GM23248 (cell line): ENCODE data around the gene USP30. TPM values are rescaled to one million over a fixed set of nuclear protein-coding genes. Genes with fewer than 3 reads are reported as not detected.

Experiments
- DNase-seq: peaks from one replicate; pipeline ENCODE4 v3.0.0-alpha.2; 2015
- H2AFZ ChIP-seq: fragments of 200-600 bp; sonication (generic); 2 replicates; pipeline ENCODE4 v1.6.1; 2016; ENCODE audit warnings: antibody characterized with exemption
- H3F3A ChIP-seq: fragments of 200-600 bp; sonication (generic); 2 replicates; pipeline ENCODE4 v1.6.1; 2016; ENCODE audit warnings: mild to moderate bottlenecking, antibody characterized with exemption, mixed run types; ENCODE audit not compliant: insufficient read depth
- H3K27ac ChIP-seq: fragments of 200-600 bp; sonication (generic); 2 replicates; pipeline ENCODE4 v1.5.1; 2016; ENCODE audit warnings: mild to moderate bottlenecking
- H3K27me3 ChIP-seq: fragments of 200-600 bp; sonication (generic); replicated peaks from 2 replicates; pipeline ENCODE4 v1.6.1; 2016; ENCODE audit warnings: mild to moderate bottlenecking; ENCODE audit not compliant: insufficient read depth
- H3K36me3 ChIP-seq: fragments of 200-600 bp; sonication (generic); 2 replicates; pipeline ENCODE4 v1.6.1; 2016; ENCODE audit warnings: low read depth, mild to moderate bottlenecking
- H3K4me1 ChIP-seq: fragments of 200-600 bp; sonication (generic); 2 replicates; pipeline ENCODE4 v1.6.1; 2016; ENCODE audit warnings: mild to moderate bottlenecking; ENCODE audit not compliant: insufficient read depth
- H3K4me2 ChIP-seq: fragments of 200-600 bp; sonication (generic); one replicate; pipeline ENCODE4 v1.6.1; 2016; ENCODE audit warnings: mild to moderate bottlenecking; ENCODE audit not compliant: unreplicated experiment
- H3K4me3 ChIP-seq: fragments of 200-600 bp; sonication (generic); 2 replicates; pipeline ENCODE4 v1.5.1; 2016; ENCODE audit warnings: mild to moderate bottlenecking
- H3K79me2 ChIP-seq: fragments of 200-600 bp; sonication (generic); 2 replicates; pipeline ENCODE4 v1.6.1; 2016; ENCODE audit warnings: mild to moderate bottlenecking; ENCODE audit not compliant: insufficient read depth
- H3K9ac ChIP-seq: fragments of 200-600 bp; sonication (generic); 2 replicates; pipeline ENCODE4 v1.6.1; 2016; ENCODE audit warnings: mild to moderate bottlenecking
- H3K9me2 ChIP-seq: fragments of 200-600 bp; sonication (generic); 2 replicates; pipeline ENCODE4 v1.6.1; 2016; ENCODE audit warnings: mixed run types, mild to moderate bottlenecking, moderate library complexity; ENCODE audit not compliant: insufficient read depth
- H3K9me3 ChIP-seq: fragments of 200-600 bp; sonication (generic); one replicate; pipeline ENCODE4 v1.6.1; 2017; ENCODE audit warnings: low read depth
- H4K20me1 ChIP-seq: fragments of 200-600 bp; sonication (generic); 2 replicates; pipeline ENCODE4 v1.6.0; 2016; ENCODE audit not compliant: insufficient read depth
- EZH2 ChIP-seq: fragments of 200-600 bp; sonication (generic); IDR thresholded peaks from 2 replicates; pipeline ENCODE4 v1.6.1; 2018; ENCODE audit warnings: antibody characterized with exemption, mild to moderate bottlenecking; ENCODE audit not compliant: insufficient read depth, poor library complexity, severe bottlenecking
- EZH2phosphoT487 ChIP-seq: fragments of 200-600 bp; sonication (generic); IDR thresholded peaks from 2 replicates; pipeline ENCODE4 v1.6.1; 2018; ENCODE audit warnings: antibody characterized with exemption, moderate library complexity, mild to moderate bottlenecking, low read depth; ENCODE audit not compliant: insufficient read depth
- WGBS, 2 experiments: methylation state at CpG; one replicate each; pipeline ENCODE4 v1.1.6; 2015 to 2017; ENCODE audit warnings: low lambda C conversion rate in 2 of 2, low coverage in 1 of 2; ENCODE audit errors: missing lambda C conversion rate in 2 of 2; 5-methylcytosine and 5-hydroxymethylcytosine counted together
- in situ Hi-C: fragments of 300-500 bp; cut with MboI; formaldehyde crosslinking; loops from 2 replicates; pipeline ENCODE4 v1.15.0; 2020
- polyA plus RNA-seq: library from polyadenylated mRNA; unstranded; fragments of >200 nt; fragmentation: Nextera tagmentation; extraction: Ambion mirVana; gene quantifications from 2 replicates; pipeline ENCODE4 v1.2.1, GENCODE V29; 2016
- total RNA-seq: library from RNA; depleted of rRNA; stranded (reverse); fragments of >200 nt; shearing (Covaris generic); gene quantifications from 2 replicates; pipeline ENCODE4 v1.2.3, GENCODE V29; 2014

USP30 gene
- total and polyA plus RNA-seq, 2 experiments from 2014 or later = 6.5 to 7.5 TPM

GRCh38 chr12:109102491-109102890 is 50.1 kb downstream of the USP30 start:
- DNase-seq = no peak
- H3K9ac ChIP-seq = peak overlapping the region; percentile 61
- H3K4me1 ChIP-seq = peaks cover 25% of the 10 kb centered on the region
- peaks cover 18% of the 10 kb centered on the region for H3K36me3 ChIP-seq
- 8 to 9% methylated on average over 3 of the region's 3 CpGs for WGBS, 2 experiments
- peak overlapping the region; percentile 72 for H3K4me2 ChIP-seq
- H3K27ac ChIP-seq = peak overlapping the region; percentile 85
- no peaks in the 10 kb centered on the region for H3K9me2 ChIP-seq
- H2AFZ ChIP-seq = peak overlapping the region; percentile 26; the same call in 1 of the 2 replicates
- no peak for TF ChIP-seq EZH2phosphoT487
- TF ChIP-seq EZH2 = no peak
- H3F3A ChIP-seq = peaks cover 24% of the 10 kb centered on the region
- 0 out of 2 replicates have a peak overlapping the region, but pooled peaks have one; percentile 40 for H3K4me3 ChIP-seq
- no peaks in the 10 kb centered on the region for H3K9me3 ChIP-seq
- H3K79me2 ChIP-seq = peaks cover 24% of the 10 kb centered on the region
- no peaks in the 10 kb centered on the region for H4K20me1 ChIP-seq
- in situ Hi-C loops = no loop called here
- H3K27me3 ChIP-seq = no peaks in the 10 kb centered on the region

- peaks cover 30% of the 10 kb centered on the region for H3K36me3 ChIP-seq
Measured at GRCh38 chr12:109105176-109105575, 52.8 kb downstream of the USP30 start.

GRCh38 chr12:109109746-109110350 is 57.5 kb downstream of the USP30 start:
- no peak overlapping the region for H3K4me3 ChIP-seq
- no peaks in the 10 kb centered on the region for H3K9me2 ChIP-seq
- no peak for DNase-seq
- no peaks in the 10 kb centered on the region for H4K20me1 ChIP-seq
- peaks cover 22% of the 10 kb centered on the region for H3F3A ChIP-seq
- no peaks in the 10 kb centered on the region for H3K9me3 ChIP-seq
- peaks cover 18% of the 10 kb centered on the region; the same call in 1 of the 2 replicates for H3K36me3 ChIP-seq
- no peak overlapping the region for H2AFZ ChIP-seq
- H3K27ac ChIP-seq = peak overlapping the region; percentile 92; the same call in 1 of the 2 replicates
- H3K4me2 ChIP-seq = no peak overlapping the region
- in situ Hi-C loops = loop anchor here (10.0 kb wide), 1 partner anchor 275 kb away; no protein-coding TSS in a partner anchor
- 96 to 97% methylated on average over 6 of the region's 6 CpGs for WGBS, 2 experiments
- TF ChIP-seq EZH2 (no peak), EZH2phosphoT487 (no peak)
- H3K27me3 ChIP-seq = no peaks in the 10 kb centered on the region
- H3K4me1 ChIP-seq = peaks cover 9% of the 10 kb centered on the region
- H3K79me2 ChIP-seq = no peaks in the 10 kb centered on the region
- no peak overlapping the region for H3K9ac ChIP-seq

More at GRCh38 chr12:109105176-109105575, 52.8 kb downstream of the USP30 start:
- Histone ChIP-seq H3F3A (peaks cover 34% of the 10 kb centered on the region), H3K9ac (no peak overlapping the region), H2AFZ (no peak overlapping the region), H3K27me3 (no peaks in the 10 kb centered on the region), H3K4me2 (no peak overlapping the region), H3K27ac (no peak overlapping the region), H3K4me3 (no peak overlapping the region), H4K20me1 (no peaks in the 10 kb centered on the region), H3K9me2 (no peaks in the 10 kb centered on the region), H3K9me3 (no peaks in the 10 kb centered on the region), H3K4me1 (peaks cover 17% of the 10 kb centered on the region), H3K79me2 (peaks cover 6% of the 10 kb centered on the region)
- in situ Hi-C loops = no loop called here
- DNase-seq = no peak
- TF ChIP-seq EZH2 (no peak), EZH2phosphoT487 (no peak)
- WGBS, 2 experiments = 82 to 85% methylated on average over 5 of the region's 5 CpGs

DNA sequence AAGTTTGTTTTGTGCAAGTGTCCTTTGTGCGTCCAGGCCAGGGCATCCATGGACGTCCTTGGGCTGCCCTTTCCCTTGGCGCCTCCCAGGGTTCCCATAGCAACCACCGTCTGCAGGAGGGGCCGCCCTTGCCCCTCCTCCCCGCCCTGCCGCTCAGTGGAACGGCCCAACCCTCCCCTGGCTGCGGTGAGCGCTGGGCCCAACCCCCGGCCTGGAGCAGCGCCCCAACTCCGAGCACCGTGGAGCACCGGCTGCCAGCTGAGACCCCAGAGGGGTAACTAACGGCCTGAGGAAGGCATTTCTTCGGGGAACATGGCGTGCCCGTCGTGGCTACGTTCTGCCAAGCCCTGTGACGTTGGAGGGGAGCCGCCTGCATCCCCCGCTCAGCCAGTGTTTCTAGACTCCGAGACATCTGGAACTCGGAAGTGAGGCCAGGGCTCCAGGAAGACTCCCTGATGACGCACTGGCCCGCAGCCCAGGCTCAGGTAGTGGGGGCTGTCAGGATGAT is 58.7 kb downstream of the USP30 start:
- Histone ChIP-seq H3K27ac (peak overlapping the region; percentile 92), H3F3A (peaks cover 22% of the 10 kb centered on the region), H3K27me3 (no peaks in the 10 kb centered on the region), H3K9me3 (no peaks in the 10 kb centered on the region), H3K4me3 (peak overlapping the region; percentile 81), H3K4me1 (peaks cover 9% of the 10 kb centered on the region), H3K9ac (peak overlapping the region; percentile 87), H3K79me2 (no peaks in the 10 kb centered on the region), H3K9me2 (no peaks in the 10 kb centered on the region), H4K20me1 (no peaks in the 10 kb centered on the region), H2AFZ (peak overlapping the region; percentile 89), H3K4me2 (peak overlapping the region; percentile 87), H3K36me3 (peaks cover 16% of the 10 kb centered on the region; the same call in 1 of the 2 replicates)
- TF ChIP-seq EZH2 (no peak), EZH2phosphoT487 (no peak)
- DNase-seq = peak; percentile 93
- in situ Hi-C loops = loop anchor here (10.0 kb wide), 1 partner anchor 274 kb away; no protein-coding TSS in a partner anchor
- WGBS, 2 experiments = 1 to 4% methylated on average over 22 to 26 of the region's 28 CpGs
